Peyer's patch (tissue), 4 donors: ENCODE data around the gene LAMA5.

Experiments
- CTCF ChIP-seq, 6 experiments: fragments of 450-650 bp in 4 of 6; fragments of 200-600 bp in 2 of 6; sonication (generic) in 1 of 6; IDR thresholded peaks; one replicate each; pipeline ENCODE4 v1.5.1; 2017 to 2019; ENCODE audit warnings: antibody characterized with exemption in 6 of 6, mild to moderate bottlenecking in 3 of 6, moderate library complexity in 1 of 6
- POLR2A ChIP-seq, 2 donors: fragments of 450-650 bp; IDR thresholded peaks; one replicate each; pipeline ENCODE4 v1.5.1; 2017; ENCODE audit warnings: antibody characterized with exemption in 2 of 2, mild to moderate bottlenecking in 2 of 2, moderate library complexity in 2 of 2

- TF ChIP-seq CTCF (IDR thresholded peaks at IDR 0.05) (no peak), POLR2A (IDR thresholded peaks at IDR 0.05) (no peak)
These were observed 559 bp downstream of the LAMA5 start for GRCh38 chr20:62366370-62367135.
